ENCODE measurements around the gene PPP2R1B. TPM values are rescaled to one million over a fixed set of nuclear protein-coding genes. Genes with fewer than 3 reads are reported as not detected.

The PPP2R1B gene
- 9.7 and 10.2 TPM in 2 replicates for total RNA-seq

GRCh38 chr11:111765984-111766833 lies at the start of gene PPP2R1B:
TSS of gene PPP2R1B (minus strand) at chr11:111766389. CDS start at chr11:111766361, 28 bp downstream.

Other genes with a start within 250 kb of the PPP2R1B start
- gene LAYN, start 225.7 kb downstream of the PPP2R1B start, total RNA-seq, result 12.3 and 18.3 TPM in 2 replicates
- 11.2 and 12.0 TPM in 2 replicates for gene SIK2, start 163.9 kb downstream of the PPP2R1B start, total RNA-seq
- gene ALG9, start 105.2 kb upstream of the PPP2R1B start, total RNA-seq, result 21.2 and 29.3 TPM in 2 replicates
- 0.85 and 1.6 TPM in 2 replicates for gene FDXACB1, start 112.8 kb upstream of the PPP2R1B start, total RNA-seq
- gene CFAP68, start 113.2 kb upstream of the PPP2R1B start, total RNA-seq, result 26.3 and 26.5 TPM in 2 replicates
- 44.4 and 88.3 TPM in 2 replicates for gene CRYAB, start 145.4 kb upstream of the PPP2R1B start, total RNA-seq
- 0.23 and 1.2 TPM in 2 replicates for gene HSPB2, start 146.3 kb upstream of the PPP2R1B start, total RNA-seq
- gene C11orf52, start 152.5 kb upstream of the PPP2R1B start, total RNA-seq, result 2.0 TPM in 1 of 2 replicates, not detected in the other
- 8.9 and 14.1 TPM in 2 replicates for gene DIXDC1, start 171.0 kb upstream of the PPP2R1B start, total RNA-seq

All from pericardium fibroblast (primary cell).